SK-N-SH treated with all-trans-retinoic acid at 6 μM for 48 hours (cell line): ENCODE results near the gene ADGRB3.
A peak's percentile ranks its signal among the peaks of the same experiment; 100 is the strongest.

Source experiments
- ATAC-seq: fragments of 200-7000 bp; cut with Tn5 transposase; 3 replicates; pipeline ENCODE4 v1.9.1; 2020; ENCODE audit warnings: mild to moderate bottlenecking, moderate library complexity
- ARNTL ChIP-seq: fragments of 450-650 bp; formaldehyde crosslinking; IDR thresholded peaks from 2 replicates; pipeline ENCODE4 v1.5.0; 2020; ENCODE audit warnings: low read depth, mild to moderate bottlenecking, moderate library complexity, borderline replicate concordance
- BACH2 ChIP-seq: fragments of 250-450 bp; sonication (Bioruptor Pico); IDR thresholded peaks from 2 replicates; pipeline ENCODE4 v1.9.0; 2021; ENCODE audit warnings: mild to moderate bottlenecking, borderline replicate concordance
- CSDC2 ChIP-seq: fragments of 250-450 bp; sonication (Bioruptor Pico); IDR thresholded peaks from 2 replicates; pipeline ENCODE4 v1.5.0; 2020; ENCODE audit warnings: mild to moderate bottlenecking, moderate library complexity
- ESRRG ChIP-seq: fragments of 250-450 bp; sonication (Bioruptor Pico); IDR thresholded peaks from 2 replicates; pipeline ENCODE4 v1.6.1; 2021; ENCODE audit warnings: mild to moderate bottlenecking
- GLIS3 ChIP-seq: fragments of 250-450 bp; sonication (Bioruptor Pico); IDR thresholded peaks from 2 replicates; pipeline ENCODE4 v1.5.0; 2020; ENCODE audit warnings: mild to moderate bottlenecking, moderate library complexity
- ISL1 ChIP-seq: fragments of 250-450 bp; sonication (Bioruptor Pico); IDR thresholded peaks from 2 replicates; pipeline ENCODE4 v2.1.2; 2022; ENCODE audit warnings: mild to moderate bottlenecking, moderate library complexity
- OSR1 ChIP-seq: fragments of 250-450 bp; sonication (Bioruptor Pico); IDR thresholded peaks from 2 replicates; pipeline ENCODE4 v1.8.0; 2022; ENCODE audit warnings: moderate library complexity, mild to moderate bottlenecking, inconsistent platforms
- PATZ1 ChIP-seq: fragments of 250-450 bp; sonication (Bioruptor Pico); IDR thresholded peaks from 2 replicates; pipeline ENCODE4 v1.8.0; 2020; ENCODE audit warnings: mild to moderate bottlenecking, moderate library complexity, borderline replicate concordance
- PPARA ChIP-seq: fragments of 250-450 bp; sonication (Bioruptor Pico); IDR thresholded peaks from 2 replicates; pipeline ENCODE4 v1.5.0; 2020; ENCODE audit warnings: mild to moderate bottlenecking, borderline replicate concordance
- RARB ChIP-seq: fragments of 250-450 bp; sonication (Bioruptor Pico); IDR thresholded peaks from 2 replicates; pipeline ENCODE4 v1.8.0; 2021; ENCODE audit warnings: mild to moderate bottlenecking, moderate library complexity
- TCF4 ChIP-seq: fragments of 250-450 bp; sonication (Bioruptor Pico); IDR thresholded peaks from 2 replicates; pipeline ENCODE4 v1.8.0; 2021; ENCODE audit warnings: mild to moderate bottlenecking, moderate library complexity, borderline replicate concordance
- TOX ChIP-seq: fragments of 250-450 bp; sonication (Bioruptor Pico); IDR thresholded peaks from 2 replicates; pipeline ENCODE4 v1.8.0; 2021; ENCODE audit warnings: mild to moderate bottlenecking, moderate library complexity, borderline replicate concordance
- ZC3H10 ChIP-seq: fragments of 250-450 bp; sonication (Bioruptor Pico); IDR thresholded peaks from 2 replicates; pipeline ENCODE4 v1.5.1; 2021; ENCODE audit warnings: mild to moderate bottlenecking, moderate library complexity
- ZNF565 ChIP-seq: fragments of 450-650 bp; formaldehyde crosslinking; conservative IDR thresholded peaks from 2 replicates; pipeline ENCODE4 v1.5.0; 2020; ENCODE audit warnings: low read depth, mild to moderate bottlenecking, moderate library complexity
- ZNF70 ChIP-seq: fragments of 450-650 bp; formaldehyde crosslinking; IDR thresholded peaks from 2 replicates; pipeline ENCODE4 v1.5.0; 2020; ENCODE audit warnings: mild to moderate bottlenecking, moderate library complexity
- ZNF8 ChIP-seq: fragments of 450-650 bp; formaldehyde crosslinking; IDR thresholded peaks from 2 replicates; pipeline ENCODE4 v1.5.0; 2020; ENCODE audit warnings: mild to moderate bottlenecking, moderate library complexity
- TF ChIP-seq, protein P1 (sequence below): fragments of 250-450 bp; sonication (Bioruptor Pico); IDR thresholded peaks from 2 replicates; pipeline ENCODE4 v1.5.1; 2020; ENCODE audit warnings: low read depth, mild to moderate bottlenecking, moderate library complexity
- TF ChIP-seq, protein P2 (sequence below): fragments of 250-450 bp; sonication (Bioruptor Pico); IDR thresholded peaks from 2 replicates; pipeline ENCODE4 v1.5.1; 2021; ENCODE audit warnings: mild to moderate bottlenecking, moderate library complexity
- TF ChIP-seq, protein P3 (sequence below): fragments of 250-450 bp; sonication (Bioruptor Pico); IDR thresholded peaks from 2 replicates; pipeline ENCODE4 v1.5.0; 2020; ENCODE audit warnings: mild to moderate bottlenecking, moderate library complexity

Gene ADGRB3

GRCh38 chr6:69265706-69266105, 630.6 kb downstream of the ADGRB3 start:
- ATAC-seq = no peak
- TF ChIP-seq BACH2 (CRISPR knock-in tag) (no peak), TOX (no peak), RARB (no peak), CSDC2 (no peak), ESRRG (CRISPR knock-in tag) (no peak), ISL1 (0 out of 2 replicates have a peak, but pooled peaks have one; percentile 20), ZNF70 (CRISPR knock-in tag) (no peak)
- TF ChIP-seq, protein P1, sequence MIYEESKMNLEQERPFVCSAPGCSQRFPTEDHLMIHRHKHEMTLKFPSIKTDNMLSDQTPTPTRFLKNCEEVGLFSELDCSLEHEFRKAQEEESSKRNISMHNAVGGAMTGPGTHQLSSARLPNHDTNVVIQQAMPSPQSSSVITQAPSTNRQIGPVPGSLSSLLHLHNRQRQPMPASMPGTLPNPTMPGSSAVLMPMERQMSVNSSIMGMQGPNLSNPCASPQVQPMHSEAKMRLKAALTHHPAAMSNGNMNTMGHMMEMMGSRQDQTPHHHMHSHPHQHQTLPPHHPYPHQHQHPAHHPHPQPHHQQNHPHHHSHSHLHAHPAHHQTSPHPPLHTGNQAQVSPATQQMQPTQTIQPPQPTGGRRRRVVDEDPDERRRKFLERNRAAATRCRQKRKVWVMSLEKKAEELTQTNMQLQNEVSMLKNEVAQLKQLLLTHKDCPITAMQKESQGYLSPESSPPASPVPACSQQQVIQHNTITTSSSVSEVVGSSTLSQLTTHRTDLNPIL (CRISPR knock-in tag) = no peak

DNA sequence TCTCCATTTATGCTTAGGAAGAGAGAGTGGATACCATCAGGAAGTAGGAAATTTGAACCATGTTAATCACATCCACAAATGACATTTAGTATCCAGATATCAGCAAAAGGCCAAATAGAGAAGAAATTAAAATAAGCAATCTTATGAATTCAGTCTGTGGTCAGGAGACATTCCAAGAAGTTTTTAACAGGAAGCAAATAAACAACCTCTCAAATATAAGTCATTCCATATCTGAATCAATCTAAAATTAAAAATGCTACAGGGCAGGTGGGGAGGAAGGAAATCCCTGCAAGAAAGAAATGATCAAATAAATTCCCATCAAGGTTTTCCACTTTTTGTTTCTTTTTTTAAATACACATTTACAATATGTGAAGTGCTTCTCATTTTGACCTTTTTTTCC, 641.1 kb downstream of the ADGRB3 start:
- no peak for TF ChIP-seq ZNF70 (CRISPR knock-in tag)
- ATAC-seq = no peak

GRCh38 chr6:69279805-69280204, 644.7 kb downstream of the ADGRB3 start:
- TF ChIP-seq TOX (no peak), ZNF565 (CRISPR knock-in tag) (no peak), ZC3H10 (CRISPR knock-in tag) (no peak), ARNTL (CRISPR knock-in tag) (no peak), RARB (no peak), OSR1 (CRISPR knock-in tag) (no peak), ISL1 (no peak), BACH2 (CRISPR knock-in tag) (no peak), PATZ1 (CRISPR knock-in tag) (no peak), ZNF70 (CRISPR knock-in tag) (no peak)
- TF ChIP-seq, protein P2, sequence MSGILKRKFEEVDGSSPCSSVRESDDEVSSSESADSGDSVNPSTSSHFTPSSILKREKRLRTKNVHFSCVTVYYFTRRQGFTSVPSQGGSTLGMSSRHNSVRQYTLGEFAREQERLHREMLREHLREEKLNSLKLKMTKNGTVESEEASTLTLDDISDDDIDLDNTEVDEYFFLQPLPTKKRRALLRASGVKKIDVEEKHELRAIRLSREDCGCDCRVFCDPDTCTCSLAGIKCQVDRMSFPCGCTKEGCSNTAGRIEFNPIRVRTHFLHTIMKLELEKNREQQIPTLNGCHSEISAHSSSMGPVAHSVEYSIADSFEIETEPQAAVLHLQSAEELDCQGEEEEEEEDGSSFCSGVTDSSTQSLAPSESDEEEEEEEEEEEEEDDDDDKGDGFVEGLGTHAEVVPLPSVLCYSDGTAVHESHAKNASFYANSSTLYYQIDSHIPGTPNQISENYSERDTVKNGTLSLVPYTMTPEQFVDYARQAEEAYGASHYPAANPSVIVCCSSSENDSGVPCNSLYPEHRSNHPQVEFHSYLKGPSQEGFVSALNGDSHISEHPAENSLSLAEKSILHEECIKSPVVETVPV (CRISPR knock-in tag) = no peak
- no peak for ATAC-seq

GRCh38 chr6:69280858-69281257, 645.8 kb downstream of the ADGRB3 start:
- no peak for ATAC-seq
- TF ChIP-seq RARB (no peak), GLIS3 (no peak), PATZ1 (CRISPR knock-in tag) (no peak), PPARA (CRISPR knock-in tag) (no peak), ZC3H10 (CRISPR knock-in tag) (no peak), ZNF8 (CRISPR knock-in tag) (no peak), TOX (no peak), ZNF70 (CRISPR knock-in tag) (no peak), TCF4 (CRISPR knock-in tag) (no peak)
- TF ChIP-seq, protein P3, sequence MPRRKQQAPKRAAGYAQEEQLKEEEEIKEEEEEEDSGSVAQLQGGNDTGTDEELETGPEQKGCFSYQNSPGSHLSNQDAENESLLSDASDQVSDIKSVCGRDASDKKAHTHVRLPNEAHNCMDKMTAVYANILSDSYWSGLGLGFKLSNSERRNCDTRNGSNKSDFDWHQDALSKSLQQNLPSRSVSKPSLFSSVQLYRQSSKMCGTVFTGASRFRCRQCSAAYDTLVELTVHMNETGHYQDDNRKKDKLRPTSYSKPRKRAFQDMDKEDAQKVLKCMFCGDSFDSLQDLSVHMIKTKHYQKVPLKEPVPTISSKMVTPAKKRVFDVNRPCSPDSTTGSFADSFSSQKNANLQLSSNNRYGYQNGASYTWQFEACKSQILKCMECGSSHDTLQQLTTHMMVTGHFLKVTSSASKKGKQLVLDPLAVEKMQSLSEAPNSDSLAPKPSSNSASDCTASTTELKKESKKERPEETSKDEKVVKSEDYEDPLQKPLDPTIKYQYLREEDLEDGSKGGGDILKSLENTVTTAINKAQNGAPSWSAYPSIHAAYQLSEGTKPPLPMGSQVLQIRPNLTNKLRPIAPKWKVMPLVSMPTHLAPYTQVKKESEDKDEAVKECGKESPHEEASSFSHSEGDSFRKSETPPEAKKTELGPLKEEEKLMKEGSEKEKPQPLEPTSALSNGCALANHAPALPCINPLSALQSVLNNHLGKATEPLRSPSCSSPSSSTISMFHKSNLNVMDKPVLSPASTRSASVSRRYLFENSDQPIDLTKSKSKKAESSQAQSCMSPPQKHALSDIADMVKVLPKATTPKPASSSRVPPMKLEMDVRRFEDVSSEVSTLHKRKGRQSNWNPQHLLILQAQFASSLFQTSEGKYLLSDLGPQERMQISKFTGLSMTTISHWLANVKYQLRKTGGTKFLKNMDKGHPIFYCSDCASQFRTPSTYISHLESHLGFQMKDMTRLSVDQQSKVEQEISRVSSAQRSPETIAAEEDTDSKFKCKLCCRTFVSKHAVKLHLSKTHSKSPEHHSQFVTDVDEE = no peak
- TF ChIP-seq, all 23 proteins: peak for 0
